H9 (cell line): ENCODE data around the gene TSSK2. TPM values are rescaled to one million over a fixed set of nuclear protein-coding genes. Genes with fewer than 3 reads are reported as not detected.
A peak's percentile ranks its signal among the peaks of the same experiment; 100 is the strongest.

Experiments used
- DNase-seq: peaks from one replicate; pipeline ENCODE4 v3.0.0-alpha.2; 2017
- H2AFZ ChIP-seq: one replicate; pipeline ENCODE4 v1.6.1; 2013; ENCODE audit warnings: mild to moderate bottlenecking, low read length, control low read depth, moderate library complexity
- H2AK5ac ChIP-seq: 2 replicates; pipeline ENCODE4 v1.6.1; 2013; ENCODE audit warnings: low read length, control low read depth, mixed read lengths; ENCODE audit not compliant: insufficient read length
- H2BK120ac ChIP-seq: one replicate; pipeline ENCODE4 v1.6.1; 2013; ENCODE audit warnings: low read depth, mild to moderate bottlenecking, low read length, control low read depth, inconsistent platforms; ENCODE audit not compliant: poor library complexity, severe bottlenecking
- H2BK12ac ChIP-seq: 2 replicates; pipeline ENCODE4 v1.6.1; 2013; ENCODE audit warnings: low read length, control low read depth, mixed read lengths, low read depth; ENCODE audit not compliant: insufficient read length
- H2BK15ac ChIP-seq: 2 replicates; pipeline ENCODE4 v1.6.1; 2013; ENCODE audit warnings: low read depth, low read length, control low read depth
- H2BK20ac ChIP-seq: one replicate; pipeline ENCODE4 v1.6.1; 2013; ENCODE audit warnings: low read depth, mild to moderate bottlenecking, low read length, control low read depth, inconsistent platforms; ENCODE audit not compliant: poor library complexity, severe bottlenecking
- H2BK5ac ChIP-seq: 2 replicates; pipeline ENCODE4 v1.6.1; 2013; ENCODE audit warnings: low read length, control low read depth, mixed read lengths; ENCODE audit not compliant: insufficient read length
- H3K14ac ChIP-seq: 2 replicates; pipeline ENCODE4 v1.6.1; 2013; ENCODE audit warnings: low read length, control low read depth; ENCODE audit not compliant: insufficient read depth
- H3K18ac ChIP-seq: 2 replicates; pipeline ENCODE4 v1.6.1; 2013; ENCODE audit warnings: low read depth, mild to moderate bottlenecking, mixed read lengths, low read length, control low read depth; ENCODE audit not compliant: insufficient read length
- H3K23ac ChIP-seq: 2 replicates; pipeline ENCODE4 v1.6.1; 2013; ENCODE audit warnings: low read length, control low read depth, mixed read lengths, low read depth; ENCODE audit not compliant: insufficient read length
- H3K23me2 ChIP-seq: 2 replicates; pipeline ENCODE4 v1.6.1; 2013; ENCODE audit warnings: low read depth, mild to moderate bottlenecking, mixed read lengths, low read length, control low read depth; ENCODE audit not compliant: insufficient read length, poor library complexity, severe bottlenecking
- H3K27ac ChIP-seq: 2 replicates; pipeline ENCODE4 v1.5.1; 2013; ENCODE audit warnings: low read length, control low read depth, mixed read lengths, low read depth; ENCODE audit not compliant: insufficient read length
- H3K27me3 ChIP-seq: 2 replicates; pipeline ENCODE4 v1.6.1; 2013; ENCODE audit warnings: low read length, control low read depth, inconsistent platforms; ENCODE audit not compliant: insufficient read depth
- H3K4ac ChIP-seq: 2 replicates; pipeline ENCODE4 v1.6.1; 2013; ENCODE audit warnings: low read depth, mild to moderate bottlenecking, control low read depth, inconsistent platforms, low read length, moderate library complexity
- H3K4me1 ChIP-seq: 2 replicates; pipeline ENCODE4 v1.6.1; 2013; ENCODE audit warnings: low read length, control low read depth, inconsistent platforms; ENCODE audit not compliant: insufficient read depth
- H3K4me2 ChIP-seq: 2 replicates; pipeline ENCODE4 v1.6.1; 2013; ENCODE audit warnings: low read length, control low read depth, mixed read lengths; ENCODE audit not compliant: insufficient read length, insufficient read depth
- H3K56ac ChIP-seq: 2 replicates; pipeline ENCODE4 v1.6.1; 2013; ENCODE audit warnings: low read depth, mild to moderate bottlenecking, mixed read lengths, low read length, control low read depth; ENCODE audit not compliant: insufficient read length
- H3K79me1 ChIP-seq: 2 replicates; pipeline ENCODE4 v1.6.1; 2013; ENCODE audit warnings: low read depth, mild to moderate bottlenecking, moderate library complexity, low read length, control low read depth, inconsistent platforms; ENCODE audit not compliant: insufficient read depth, poor library complexity, severe bottlenecking
- H3K79me2 ChIP-seq: 2 replicates; pipeline ENCODE4 v1.6.1; 2013; ENCODE audit warnings: low read length, control low read depth, inconsistent platforms; ENCODE audit not compliant: insufficient read depth
- H3K9ac ChIP-seq: 2 replicates; pipeline ENCODE4 v1.6.1; 2013; ENCODE audit warnings: low read length, control low read depth, mixed read lengths; ENCODE audit not compliant: insufficient read length; ENCODE audit errors: extremely low read depth
- H3K9me3 ChIP-seq: one replicate; pipeline ENCODE4 v1.6.1; 2013; ENCODE audit warnings: low read depth, low read length, inconsistent platforms; ENCODE audit not compliant: control insufficient read depth
- H3T11ph ChIP-seq: one replicate; pipeline ENCODE4 v1.6.1; 2013; ENCODE audit warnings: mild to moderate bottlenecking, low read length, control low read depth, inconsistent platforms
- H4K20me1 ChIP-seq: one replicate; pipeline ENCODE4 v1.6.1; 2013; ENCODE audit not compliant: control insufficient read depth, insufficient read length, insufficient read depth
- H4K5ac ChIP-seq: 2 replicates; pipeline ENCODE4 v1.6.1; 2013; ENCODE audit warnings: low read depth, mild to moderate bottlenecking, mixed read lengths, low read length, control low read depth; ENCODE audit not compliant: insufficient read length
- H4K8ac ChIP-seq: replicated peaks from 2 replicates; pipeline ENCODE4 v1.6.1; 2013; ENCODE audit warnings: low read length, control low read depth, mixed read lengths, low read depth; ENCODE audit not compliant: insufficient read length
- H4K91ac ChIP-seq: 2 replicates; pipeline ENCODE4 v1.6.1; 2013; ENCODE audit warnings: low read depth, mild to moderate bottlenecking, moderate library complexity, mixed read lengths, low read length, control low read depth; ENCODE audit not compliant: insufficient read length
- H3K27ac Mint-ChIP-seq, 3 experiments: 2 replicates in 2 of 3; 3 replicates in 1 of 3; pipeline ENCODE4 v1.8.0; 2020 to 2021; ENCODE audit warnings: mixed read lengths in 3 of 3, mild to moderate bottlenecking in 1 of 3, moderate library complexity in 1 of 3
- H3K27me3 Mint-ChIP-seq: 2 replicates; pipeline ENCODE4 v1.8.0; 2021; ENCODE audit warnings: low read depth, mild to moderate bottlenecking, moderate library complexity, mixed read lengths
- H3K36me3 Mint-ChIP-seq, 3 experiments: 2 replicates in 2 of 3; 3 replicates in 1 of 3; pipeline ENCODE4 v1.8.0; 2020 to 2021; ENCODE audit warnings: low read depth in 3 of 3, mixed read lengths in 3 of 3; ENCODE audit not compliant: insufficient read depth in 1 of 3
- H3K4me1 Mint-ChIP-seq, 2 experiments: 2 replicates each; pipeline ENCODE4 v1.8.0; 2020; ENCODE audit warnings: mixed read lengths in 2 of 2
- H3K4me3 Mint-ChIP-seq, 2 experiments: 2 replicates in 1 of 2; 3 replicates in 1 of 2; pipeline ENCODE4 v1.8.0; 2020 to 2021; ENCODE audit warnings: mild to moderate bottlenecking in 2 of 2, mixed read lengths in 2 of 2, moderate library complexity in 1 of 2
- H3K9me3 Mint-ChIP-seq, 2 experiments: 2 replicates in 1 of 2; 3 replicates in 1 of 2; pipeline ENCODE4 v1.8.0; 2020; ENCODE audit warnings: mild to moderate bottlenecking in 2 of 2, mixed read lengths in 2 of 2, moderate library complexity in 1 of 2
- WGBS: extraction: QIAGEN DNeasy Blood & Tissue Kit; methylation state at CpG from one replicate; pipeline ENCODE4 v1.1.7; 2013; ENCODE audit warnings: missing lambda C conversion rate, low lambda C conversion rate, mixed read lengths; ENCODE audit not compliant: insufficient read length; ENCODE audit errors: extremely low coverage; 5-methylcytosine and 5-hydroxymethylcytosine counted together
- total RNA-seq: library from RNA; stranded (reverse); gene quantifications from 2 replicates; pipeline ENCODE4 v1.2.1, GENCODE V29; 2021
- TF ChIP-seq, protein P1 (sequence below): fragments of 200-600 bp; sonication (generic); conservative IDR thresholded peaks from 3 replicates; pipeline ENCODE4 v1.8.0; 2021; ENCODE audit warnings: antibody characterized with exemption, mild to moderate bottlenecking

The TSSK2 gene
- total RNA-seq, 1 experiment from 2014 or later = not detected

GRCh38 chr22:19110064-19110458, 21.0 kb upstream of the TSSK2 start:
- Histone ChIP-seq H4K8ac (no peak overlapping the region), H3K56ac (no peak overlapping the region), H4K91ac (no peak overlapping the region), H3K9me3 (no peaks in the 10 kb centered on the region), H2AK5ac (no peak overlapping the region), H2BK12ac (no peak overlapping the region), H3K23ac (no peak overlapping the region), H2BK5ac (no peak overlapping the region), H3K14ac (no peak overlapping the region), H3K27me3 (no peaks in the 10 kb centered on the region), H4K20me1 (peaks cover 2% of the 10 kb centered on the region), H3K18ac (no peak overlapping the region), H3K4ac (no peak overlapping the region), H2BK15ac (no peak overlapping the region), H4K5ac (no peak overlapping the region), H3K4me2 (no peak overlapping the region), H3K4me1 (peaks cover 8% of the 10 kb centered on the region; the same call in 1 of the 2 replicates), H3K23me2 (no peaks in the 10 kb centered on the region), H3K79me1 (peaks cover 4% of the 10 kb centered on the region), H2BK120ac (no peak overlapping the region), H2BK20ac (no peak overlapping the region), H3K27ac (no peak overlapping the region), H3K9ac (no peak overlapping the region), H2AFZ (no peak overlapping the region), H3T11ph (no peak overlapping the region), H3K79me2 (peaks cover 26% of the 10 kb centered on the region; the same call in 1 of the 2 replicates)
- Mint-ChIP-seq H3K4me3 (no peak overlapping the region; a peak in 1 of 5 replicates), H3K36me3 (peaks cover 0 to 4% (median 1%) of the 10 kb centered on the region in 3 experiments; a peak in 1 of 7 replicates), H3K27me3 (no peaks in the 10 kb centered on the region), H3K4me1 (peaks cover 23 to 30% of the 10 kb centered on the region in 2 experiments), H3K9me3 (no peaks in the 10 kb centered on the region), H3K27ac (peak overlapping the region in 1 of 3 experiments; percentile 65; a peak in 1 of 7 replicates)
- WGBS = no CpG with 5 or more reads among the region's 4 CpGs
- no peak for DNase-seq
- TF ChIP-seq, protein P1, sequence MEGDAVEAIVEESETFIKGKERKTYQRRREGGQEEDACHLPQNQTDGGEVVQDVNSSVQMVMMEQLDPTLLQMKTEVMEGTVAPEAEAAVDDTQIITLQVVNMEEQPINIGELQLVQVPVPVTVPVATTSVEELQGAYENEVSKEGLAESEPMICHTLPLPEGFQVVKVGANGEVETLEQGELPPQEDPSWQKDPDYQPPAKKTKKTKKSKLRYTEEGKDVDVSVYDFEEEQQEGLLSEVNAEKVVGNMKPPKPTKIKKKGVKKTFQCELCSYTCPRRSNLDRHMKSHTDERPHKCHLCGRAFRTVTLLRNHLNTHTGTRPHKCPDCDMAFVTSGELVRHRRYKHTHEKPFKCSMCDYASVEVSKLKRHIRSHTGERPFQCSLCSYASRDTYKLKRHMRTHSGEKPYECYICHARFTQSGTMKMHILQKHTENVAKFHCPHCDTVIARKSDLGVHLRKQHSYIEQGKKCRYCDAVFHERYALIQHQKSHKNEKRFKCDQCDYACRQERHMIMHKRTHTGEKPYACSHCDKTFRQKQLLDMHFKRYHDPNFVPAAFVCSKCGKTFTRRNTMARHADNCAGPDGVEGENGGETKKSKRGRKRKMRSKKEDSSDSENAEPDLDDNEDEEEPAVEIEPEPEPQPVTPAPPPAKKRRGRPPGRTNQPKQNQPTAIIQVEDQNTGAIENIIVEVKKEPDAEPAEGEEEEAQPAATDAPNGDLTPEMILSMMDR = no peak
